Peyer's patch (tissue), 4 donors: ENCODE data around the gene F13A1.

ENCODE experiments used
- CTCF ChIP-seq, 6 experiments: fragments of 450-650 bp in 4 of 6; fragments of 200-600 bp in 2 of 6; sonication (generic) in 1 of 6; IDR thresholded peaks; one replicate each; pipeline ENCODE4 v1.5.1; 2017 to 2019; ENCODE audit warnings: antibody characterized with exemption in 6 of 6, mild to moderate bottlenecking in 3 of 6, moderate library complexity in 1 of 6
- POLR2A ChIP-seq, 2 donors: fragments of 450-650 bp; IDR thresholded peaks; one replicate each; pipeline ENCODE4 v1.5.1; 2017; ENCODE audit warnings: antibody characterized with exemption in 2 of 2, mild to moderate bottlenecking in 2 of 2, moderate library complexity in 2 of 2

- TF ChIP-seq CTCF (IDR thresholded peaks at IDR 0.05), result no peak
- no peak for TF ChIP-seq POLR2A (IDR thresholded peaks at IDR 0.05)
These were observed 60.2 kb downstream of the F13A1 start for GRCh38 chr6:6260196-6260722.
